ENCODE results near the gene CCDC28B. TPM values are rescaled to one million over a fixed set of nuclear protein-coding genes. Genes with fewer than 3 reads are reported as not detected.
"Not testable (repeated sequence)": the region's sequence is repeated elsewhere in the genome, so short reads cannot be mapped to it uniquely, and the experiment has no call there.

CCDC28B gene
- total RNA-seq: 10 to 100 TPM; 33.4 to 36.6 TPM

- Mint-ChIP-seq H3K4me1 (peaks cover 76% of the 10 kb centered on the region), H3K4me3 (peak within 1 kb of the TSS; percentile 81), H3K27ac (peak within 1 kb of the TSS; percentile 88), H3K9me3 (no peaks in the 10 kb centered on the region), H3K27me3 (no peaks in the 10 kb centered on the region), H3K36me3 (ENCODE audit: low read depth) (peaks cover 43% of the 10 kb centered on the region)
- peak; percentile 69 for DNase-seq
- CTCF ChIA-PET: interaction anchor here (0.7 to 2.2 kb wide), 7 partner anchors 9 to 91 kb away, joined by 3 to 11 read pairs (median 4); partner anchors contain the start of gene TXLNA
- POLR2A ChIA-PET: interaction anchor here (0.6 to 0.8 kb wide), 2 partner anchors 15 to 939 kb away, joined by 3 read pairs; no protein-coding TSS in a partner anchor
Measured at GRCh38 chr1:32200226-32201010, at the start of gene CCDC28B. Gene CCDC28B (plus strand): TSS chr1:32200595. CDS start chr1:32201936, 1,341 bp downstream.

DNA sequence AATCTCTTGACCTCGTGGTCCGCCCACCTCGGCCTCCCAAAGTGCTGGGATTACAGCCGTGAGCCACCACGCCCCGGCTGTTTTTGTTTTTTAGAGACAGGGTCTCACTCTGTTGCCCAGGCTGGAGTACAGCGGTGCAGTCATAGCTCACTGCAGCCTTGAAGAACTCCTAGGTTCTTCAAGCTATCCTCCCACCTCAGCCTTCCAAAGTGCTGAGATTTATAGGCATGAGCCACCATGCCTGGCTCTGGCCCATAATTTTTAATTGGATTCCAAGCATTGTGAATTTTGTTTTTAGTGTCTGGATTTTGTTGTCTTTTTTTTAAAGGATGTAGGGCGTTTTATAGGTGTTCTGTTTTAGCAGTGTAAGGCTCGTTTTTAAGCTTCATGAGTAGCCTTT lies 49.5 kb upstream of the CCDC28B start:
- no peak overlapping the region for H3K27ac Mint-ChIP-seq
- ChIA-PET POLR2A (no interaction called here), CTCF (interaction anchor here (1.0 to 1.2 kb wide), 2 partner anchors 26 to 96 kb away, joined by 3 to 4 read pairs; partner anchors contain the start of gene FAM167B)
- peaks cover 4% of the 10 kb centered on the region for H3K4me1 Mint-ChIP-seq
- DNase-seq: no peak
- H3K4me3 Mint-ChIP-seq: no peak overlapping the region
- H3K9me3 Mint-ChIP-seq: peaks cover 12% of the 10 kb centered on the region
- H3K27me3 Mint-ChIP-seq: no peaks in the 10 kb centered on the region
- peaks cover 33% of the 10 kb centered on the region for H3K36me3 Mint-ChIP-seq (ENCODE audit: low read depth)

GRCh38 chr1:32151319-32151787 lies 49.0 kb upstream of the CCDC28B start:
- H3K9me3 Mint-ChIP-seq: peaks cover 12% of the 10 kb centered on the region

DNA sequence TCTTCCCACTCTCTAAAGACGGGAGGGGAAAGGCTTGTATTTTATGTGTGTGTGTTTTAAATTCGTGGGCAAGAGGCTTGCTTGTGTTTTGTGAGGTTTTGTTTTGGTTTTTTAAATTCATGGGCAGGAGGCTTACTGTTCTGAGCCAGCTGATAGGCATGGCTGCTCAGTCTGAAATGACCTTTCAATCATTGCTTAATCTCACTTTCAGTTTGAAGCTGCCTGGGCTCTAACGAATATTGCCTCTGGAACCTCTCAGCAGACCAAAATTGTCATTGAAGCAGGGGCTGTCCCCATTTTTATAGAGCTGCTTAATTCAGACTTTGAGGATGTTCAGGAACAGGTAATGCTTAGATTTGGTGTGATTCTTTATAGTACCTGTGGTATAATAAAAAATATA lies 41.2 kb upstream of the CCDC28B start:
- CTCF ChIA-PET: interaction anchor here (1.0 kb wide), 1 partner anchor 21 kb away, joined by 4 read pairs; the partner anchor contains the start of gene TXLNA
- H3K36me3 Mint-ChIP-seq (ENCODE audit: low read depth): peaks cover 61% of the 10 kb centered on the region
- H3K9me3 Mint-ChIP-seq: no peaks in the 10 kb centered on the region
- no peaks in the 10 kb centered on the region for H3K27me3 Mint-ChIP-seq
- no peak overlapping the region for H3K27ac Mint-ChIP-seq
- no peak overlapping the region for H3K4me3 Mint-ChIP-seq
- POLR2A ChIA-PET: no interaction called here
- peaks cover 2% of the 10 kb centered on the region for H3K4me1 Mint-ChIP-seq
- DNase-seq: no peak

More at GRCh38 chr1:32151319-32151787, 49.0 kb upstream of the CCDC28B start:
- no peak for DNase-seq
- ChIA-PET POLR2A (no interaction called here), CTCF (interaction anchor here (1.0 to 1.5 kb wide), 3 partner anchors 23 to 95 kb away, joined by 3 to 4 read pairs (median 3); partner anchors contain the start of gene FAM167B)
- no peak overlapping the region for H3K27ac Mint-ChIP-seq
- no peaks in the 10 kb centered on the region for H3K27me3 Mint-ChIP-seq
- H3K4me1 Mint-ChIP-seq: peaks cover 2% of the 10 kb centered on the region
- no peak overlapping the region for H3K4me3 Mint-ChIP-seq
- peaks cover 31% of the 10 kb centered on the region for H3K36me3 Mint-ChIP-seq (ENCODE audit: low read depth)

DNA sequence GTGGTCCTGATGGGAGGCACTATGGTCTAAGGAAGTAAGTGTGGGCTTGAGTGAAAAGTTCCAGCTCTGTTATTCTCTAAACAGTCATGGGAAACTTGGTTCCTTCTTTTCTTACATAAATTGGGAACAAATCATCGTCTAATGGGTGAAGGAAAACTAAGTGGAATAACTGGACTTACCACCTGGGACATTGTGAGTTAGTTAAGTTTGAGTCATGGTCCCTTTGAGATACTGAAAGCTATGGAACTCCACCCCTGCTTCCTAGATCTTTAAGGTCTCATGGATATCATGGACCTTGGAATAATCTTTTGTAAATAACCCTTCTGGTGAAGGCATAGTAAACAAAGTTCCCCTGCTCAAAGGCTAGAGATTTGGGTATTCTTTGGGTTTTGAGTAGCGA lies 37.0 kb upstream of the CCDC28B start:
- Mint-ChIP-seq H3K4me3 (no peak overlapping the region), H3K4me1 (no peaks in the 10 kb centered on the region), H3K27me3 (no peaks in the 10 kb centered on the region), H3K36me3 (ENCODE audit: low read depth) (peaks cover 51% of the 10 kb centered on the region), H3K27ac (no peak overlapping the region), H3K9me3 (no peaks in the 10 kb centered on the region)
- POLR2A ChIA-PET: no interaction called here
- CTCF ChIA-PET: interaction anchor here (0.6 kb wide), 1 partner anchor 12 kb away, joined by 4 read pairs; no protein-coding TSS in a partner anchor
- no peak for DNase-seq

DNA sequence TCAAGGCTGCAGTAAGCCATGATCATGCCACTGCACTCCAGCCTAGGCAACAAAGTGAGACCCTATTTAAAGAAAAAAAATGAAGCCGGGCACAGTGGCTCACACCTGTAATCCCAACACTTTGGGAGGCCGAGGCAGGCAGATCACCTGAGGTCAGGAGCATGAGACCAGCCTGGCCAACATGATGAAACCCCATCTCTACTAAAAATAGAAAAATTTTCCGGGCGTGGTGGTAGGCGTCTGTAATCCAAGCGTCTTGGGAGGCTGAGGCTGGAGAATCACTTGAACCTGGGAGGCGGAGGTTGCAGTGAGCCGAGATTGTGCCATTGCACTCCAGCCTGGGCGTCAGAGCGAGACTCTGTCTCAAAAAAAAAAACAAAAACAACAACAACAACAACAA lies 34.8 kb upstream of the CCDC28B start:
- H3K27me3 Mint-ChIP-seq, H3K4me3 Mint-ChIP-seq, POLR2A ChIA-PET, CTCF ChIA-PET, H3K4me1 Mint-ChIP-seq, DNase-seq, H3K9me3 Mint-ChIP-seq, H3K27ac Mint-ChIP-seq: not testable (repeated sequence)
- peaks cover 50% of the 10 kb centered on the region for H3K36me3 Mint-ChIP-seq (ENCODE audit: low read depth)

- Mint-ChIP-seq H3K36me3 (ENCODE audit: low read depth) (peaks cover 49% of the 10 kb centered on the region), H3K4me3 (no peak overlapping the region), H3K27me3 (no peaks in the 10 kb centered on the region), H3K27ac (no peak overlapping the region), H3K9me3 (no peaks in the 10 kb centered on the region), H3K4me1 (peaks cover 17% of the 10 kb centered on the region)
- CTCF ChIA-PET: no interaction called here
- POLR2A ChIA-PET: no interaction called here
- DNase-seq: no peak
Measured at GRCh38 chr1:32170991-32171390, 29.4 kb upstream of the CCDC28B start.

DNA sequence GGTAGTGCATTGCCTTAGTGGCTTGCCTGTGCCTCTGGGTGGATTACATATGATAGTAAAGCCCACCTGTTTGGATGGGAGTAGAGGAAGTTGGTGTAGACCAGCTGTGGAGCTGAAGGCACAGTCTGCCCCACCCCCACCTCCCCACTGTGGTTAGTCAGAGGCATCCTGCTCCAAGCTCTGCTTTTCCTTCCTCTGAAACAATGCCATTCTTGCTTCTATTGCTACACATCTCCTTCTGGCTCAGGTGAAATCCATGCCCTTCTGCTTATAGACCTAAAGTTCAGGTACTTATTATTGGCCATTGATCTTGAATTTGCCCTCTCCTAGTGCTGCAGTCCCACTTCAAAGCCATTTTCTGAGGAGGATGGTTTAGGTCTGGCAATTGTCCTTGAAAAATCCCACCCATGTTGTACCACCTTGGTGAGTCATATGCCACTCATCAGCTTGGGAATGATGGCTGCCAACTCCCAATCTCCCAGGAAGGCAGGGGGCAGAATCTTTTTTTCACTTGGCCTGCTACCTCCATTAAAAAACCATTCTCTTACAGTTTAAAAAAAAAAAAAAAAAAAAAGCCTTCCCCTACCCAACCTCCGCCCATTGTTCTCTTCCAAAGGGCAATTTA lies 27.7 kb upstream of the CCDC28B start:
- POLR2A ChIA-PET: no interaction called here
- H3K36me3 Mint-ChIP-seq (ENCODE audit: low read depth): peaks cover 44% of the 10 kb centered on the region
- no peak for DNase-seq
- H3K27me3 Mint-ChIP-seq: no peaks in the 10 kb centered on the region
- no peaks in the 10 kb centered on the region for H3K9me3 Mint-ChIP-seq
- H3K4me1 Mint-ChIP-seq: peaks cover 17% of the 10 kb centered on the region
- CTCF ChIA-PET: interaction anchor here (0.6 to 0.7 kb wide), 2 partner anchors 172 to 673 kb away, joined by 3 to 5 read pairs; no protein-coding TSS in a partner anchor
- no peak overlapping the region for H3K27ac Mint-ChIP-seq
- H3K4me3 Mint-ChIP-seq: no peak overlapping the region

GRCh38 chr1:32178380-32179192 lies 21.8 kb upstream of the CCDC28B start:
- Mint-ChIP-seq H3K4me3 (peak overlapping the region; percentile 92), H3K9me3 (no peaks in the 10 kb centered on the region), H3K27me3 (no peaks in the 10 kb centered on the region), H3K4me1 (peaks cover 40% of the 10 kb centered on the region), H3K36me3 (ENCODE audit: low read depth) (peaks cover 46% of the 10 kb centered on the region), H3K27ac (peak overlapping the region; percentile 98)
- CTCF ChIA-PET: interaction anchor here (0.7 to 1.9 kb wide), 2 partner anchors 70 to 192 kb away, joined by 3 to 4 read pairs; no protein-coding TSS in a partner anchor
- POLR2A ChIA-PET: interaction anchor here (1.0 kb wide), 2 partner anchors 27 to 37 kb away, joined by 3 to 4 read pairs; partner anchors contain the start of gene IQCC
- no peak for DNase-seq

DNA sequence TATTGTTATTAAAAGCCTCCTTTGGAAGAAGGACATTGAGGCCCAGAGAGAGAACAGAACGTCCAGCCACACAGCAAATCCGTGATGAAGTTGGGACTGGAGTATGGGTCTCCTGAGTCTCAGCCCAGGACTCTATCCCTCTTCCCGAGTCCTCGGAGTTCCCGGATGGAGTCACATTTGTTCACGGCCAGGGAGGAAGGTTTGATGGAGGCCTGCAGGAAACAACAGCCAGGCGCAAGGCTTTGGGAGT lies 21.3 kb upstream of the CCDC28B start:
- no peaks in the 10 kb centered on the region for H3K9me3 Mint-ChIP-seq
- ChIA-PET POLR2A (interaction anchor here (1.0 kb wide), 2 partner anchors 26 to 37 kb away, joined by 3 to 4 read pairs; partner anchors contain the start of gene IQCC), CTCF (interaction anchor here (0.7 to 1.9 kb wide), 4 partner anchors 18 to 192 kb away, joined by 3 to 9 read pairs (median 4); no protein-coding TSS in a partner anchor)
- H3K4me1 Mint-ChIP-seq: peaks cover 45% of the 10 kb centered on the region
- peak overlapping the region; percentile 92 for H3K4me3 Mint-ChIP-seq
- peak overlapping the region; percentile 98 for H3K27ac Mint-ChIP-seq
- no peaks in the 10 kb centered on the region for H3K27me3 Mint-ChIP-seq
- peaks cover 50% of the 10 kb centered on the region for H3K36me3 Mint-ChIP-seq (ENCODE audit: low read depth)
- DNase-seq: no peak

- Mint-ChIP-seq H3K9me3 (no peaks in the 10 kb centered on the region), H3K27ac (peak within 1 kb of the TSS; percentile 98), H3K4me3 (peak within 1 kb of the TSS; percentile 92), H3K36me3 (ENCODE audit: low read depth) (peaks cover 50% of the 10 kb centered on the region), H3K27me3 (no peaks in the 10 kb centered on the region), H3K4me1 (peaks cover 47% of the 10 kb centered on the region)
- CTCF ChIA-PET: interaction anchor here (0.6 to 1.9 kb wide), 11 partner anchors 16 to 193 kb away, joined by 3 to 9 read pairs (median 3); partner anchors contain the start of gene CCDC28B
- POLR2A ChIA-PET: interaction anchor here (1.0 kb wide), 2 partner anchors 26 to 36 kb away, joined by 3 to 4 read pairs; partner anchors contain the start of gene IQCC
- peak; percentile 90 for DNase-seq
Measured at GRCh38 chr1:32179443-32180185, 20.8 kb upstream of the CCDC28B start, which contains the start of gene TXLNA. Gene TXLNA (plus strand): TSS chr1:32179675. CDS start chr1:32180346, 671 bp downstream.
